B cell (primary cell): ENCODE data around the gene FLNB.

Source experiments
- EZH2 ChIP-seq: IDR thresholded peaks from 2 replicates; pipeline ENCODE4 v1.6.1; 2012; ENCODE audit warnings: borderline replicate concordance, low read depth, mild to moderate bottlenecking, moderate library complexity, low read length; ENCODE audit not compliant: insufficient read depth, poor library complexity, severe bottlenecking
- TF ChIP-seq, protein P1 (sequence below): fragments of 200-600 bp; IDR thresholded peaks from one replicate; pipeline ENCODE4 v1.8.0; 2022; ENCODE audit warnings: antibody characterized with exemption, mild to moderate bottlenecking

DNA sequence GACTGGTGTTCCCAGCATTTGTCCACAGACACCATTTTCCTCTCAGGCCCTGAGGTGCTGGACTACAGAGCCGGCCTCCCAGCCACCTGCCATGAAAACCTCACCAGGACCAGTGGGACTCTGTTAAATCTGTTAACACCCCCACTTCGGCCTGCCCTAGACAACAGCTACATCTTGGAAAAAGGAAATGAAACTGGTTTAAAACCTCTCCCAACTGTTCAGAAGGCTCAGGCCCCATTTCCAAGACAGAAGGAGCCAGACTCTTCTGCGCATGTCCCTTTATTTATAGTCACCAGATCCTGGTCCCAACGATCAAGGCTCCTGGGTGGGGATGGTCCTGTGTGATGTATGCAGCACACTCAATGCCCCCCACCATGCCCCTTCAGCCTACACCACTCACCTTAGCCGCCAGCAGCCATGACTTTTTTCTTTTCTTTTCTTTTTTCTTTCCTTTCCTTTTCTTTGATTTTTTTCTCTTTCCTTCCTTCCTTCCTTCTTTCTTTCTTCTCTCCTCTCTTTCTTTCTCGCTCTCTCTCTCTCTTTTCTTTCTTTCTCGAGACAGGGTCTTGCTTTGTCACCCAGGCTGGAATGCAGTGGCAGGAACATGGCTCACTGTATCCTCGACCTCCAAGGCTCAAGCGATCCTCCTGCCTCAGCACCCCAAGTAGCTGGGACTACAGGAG is 25.5 kb upstream of the FLNB start:
- TF ChIP-seq, protein P1, sequence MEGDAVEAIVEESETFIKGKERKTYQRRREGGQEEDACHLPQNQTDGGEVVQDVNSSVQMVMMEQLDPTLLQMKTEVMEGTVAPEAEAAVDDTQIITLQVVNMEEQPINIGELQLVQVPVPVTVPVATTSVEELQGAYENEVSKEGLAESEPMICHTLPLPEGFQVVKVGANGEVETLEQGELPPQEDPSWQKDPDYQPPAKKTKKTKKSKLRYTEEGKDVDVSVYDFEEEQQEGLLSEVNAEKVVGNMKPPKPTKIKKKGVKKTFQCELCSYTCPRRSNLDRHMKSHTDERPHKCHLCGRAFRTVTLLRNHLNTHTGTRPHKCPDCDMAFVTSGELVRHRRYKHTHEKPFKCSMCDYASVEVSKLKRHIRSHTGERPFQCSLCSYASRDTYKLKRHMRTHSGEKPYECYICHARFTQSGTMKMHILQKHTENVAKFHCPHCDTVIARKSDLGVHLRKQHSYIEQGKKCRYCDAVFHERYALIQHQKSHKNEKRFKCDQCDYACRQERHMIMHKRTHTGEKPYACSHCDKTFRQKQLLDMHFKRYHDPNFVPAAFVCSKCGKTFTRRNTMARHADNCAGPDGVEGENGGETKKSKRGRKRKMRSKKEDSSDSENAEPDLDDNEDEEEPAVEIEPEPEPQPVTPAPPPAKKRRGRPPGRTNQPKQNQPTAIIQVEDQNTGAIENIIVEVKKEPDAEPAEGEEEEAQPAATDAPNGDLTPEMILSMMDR = no peak
- TF ChIP-seq EZH2 = no peak
